Measurements from ENCODE around the gene SCPEP1.
"Not testable (repeated sequence)": the region's sequence is repeated elsewhere in the genome, so short reads cannot be mapped to it uniquely, and the experiment has no call there.

SCPEP1 gene

GRCh38 chr17:56965241-56965640 is 12.7 kb upstream of the SCPEP1 start:
- DNase-seq (ENCODE audit: low spot score), result not testable (repeated sequence)

GRCh38 chr17:56965681-56966080 is 12.2 kb upstream of the SCPEP1 start:
- not testable (repeated sequence) for DNase-seq (ENCODE audit: low spot score)

DNA sequence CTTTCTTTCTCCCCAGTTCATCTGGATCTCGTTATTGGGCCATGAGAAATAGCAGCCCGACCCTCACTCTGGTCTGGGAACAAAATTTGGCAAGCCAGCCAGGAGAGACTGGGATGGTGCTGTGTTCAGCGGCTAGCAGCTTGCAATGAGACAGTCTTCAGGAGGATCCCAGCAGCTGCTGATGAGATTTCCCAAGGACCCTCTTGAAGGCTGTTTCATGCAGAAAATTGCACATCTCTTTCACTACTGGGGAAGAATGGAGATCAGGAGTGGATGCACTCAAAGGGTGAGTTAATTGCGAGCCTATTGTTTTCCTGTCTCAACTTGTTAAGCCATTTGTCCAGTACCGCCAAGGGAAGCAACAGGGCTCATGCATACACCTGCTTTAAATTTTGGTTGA is 11.6 kb upstream of the SCPEP1 start:
- no peak for DNase-seq (ENCODE audit: low spot score)

DNA sequence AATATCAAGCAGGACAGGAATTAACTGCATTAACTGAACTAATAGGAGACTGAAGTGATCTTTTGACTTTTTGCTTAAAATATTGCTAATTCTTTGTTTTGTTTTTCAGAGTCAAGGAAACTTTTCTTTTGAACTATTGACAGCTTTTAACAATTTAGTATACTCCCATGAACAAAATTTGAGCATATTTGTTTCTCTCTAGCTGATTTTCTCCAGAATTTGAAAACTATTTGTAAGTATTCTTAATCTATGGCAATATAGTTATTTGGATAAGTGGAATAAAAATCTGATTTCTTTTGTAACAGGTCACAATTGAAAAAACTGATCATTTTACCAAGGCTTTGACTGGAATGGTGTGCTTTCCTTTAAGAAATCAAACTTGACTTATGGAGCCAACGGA is 7.0 kb upstream of the SCPEP1 start:
- DNase-seq (ENCODE audit: low spot score), result no peak

DNA sequence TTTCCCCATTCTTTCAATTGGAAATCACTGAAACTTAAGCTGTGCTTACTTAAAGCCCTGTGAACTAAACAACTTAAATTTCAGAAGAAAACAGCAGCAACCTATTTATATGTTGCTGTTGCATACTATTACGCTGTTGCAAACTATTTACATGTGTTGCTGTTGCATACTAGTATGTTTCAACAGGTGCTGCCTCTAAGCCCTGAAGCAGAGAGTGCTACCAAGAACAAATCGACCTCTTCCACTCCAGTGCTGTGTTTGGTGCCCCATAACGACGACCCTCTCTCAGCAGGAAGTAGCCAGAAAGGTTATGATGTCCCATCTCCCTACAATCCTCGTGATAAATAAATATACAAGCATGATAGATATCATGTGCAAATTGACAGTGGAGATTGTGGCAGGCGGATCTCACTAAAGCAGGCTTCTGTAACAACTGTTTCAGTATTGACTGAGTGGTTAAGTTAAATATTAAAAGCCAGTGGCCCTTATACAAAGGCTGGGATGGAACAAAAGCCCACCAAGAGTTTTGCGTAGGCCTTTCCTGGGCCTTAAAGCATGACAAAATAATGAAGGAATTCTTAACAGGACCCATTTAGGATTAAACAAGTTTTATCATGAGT is 5.7 kb upstream of the SCPEP1 start:
- DNase-seq (ENCODE audit: low spot score), result no peak

- DNase-seq (ENCODE audit: low spot score), result no peak
These were observed 4.4 kb upstream of the SCPEP1 start for GRCh38 chr17:56973520-56973919.

DNA sequence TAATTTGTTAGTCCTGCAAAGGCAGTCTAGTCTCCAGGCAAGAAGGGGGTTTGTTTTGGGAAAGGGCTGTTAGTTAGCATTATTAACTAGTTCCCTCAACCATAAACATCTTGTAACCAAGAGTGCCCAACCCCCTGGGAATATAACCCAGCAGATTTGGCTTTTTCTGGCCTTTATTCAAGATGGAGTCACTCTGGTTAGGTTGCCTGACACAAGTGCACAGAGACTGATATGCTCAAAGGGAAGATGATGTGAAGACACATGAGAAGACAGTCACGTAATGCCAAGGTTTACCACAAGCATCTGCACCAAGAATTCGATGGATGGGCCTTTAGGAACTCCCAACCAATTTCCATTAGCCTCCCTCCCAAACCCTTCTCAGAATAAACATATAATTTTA is 3.9 kb upstream of the SCPEP1 start:
- DNase-seq (ENCODE audit: low spot score), result no peak

- no peak for DNase-seq (ENCODE audit: low spot score)
These were observed 2.3 kb upstream of the SCPEP1 start for GRCh38 chr17:56975656-56976055.

- DNase-seq (ENCODE audit: low spot score), result no peak
These were observed 856 bp upstream of the SCPEP1 start for GRCh38 chr17:56976941-56977608.

- DNase-seq (ENCODE audit: low spot score), result peak; percentile 3
These were observed 635 bp downstream of the SCPEP1 start for GRCh38 chr17:56978441-56979090.

DNA sequence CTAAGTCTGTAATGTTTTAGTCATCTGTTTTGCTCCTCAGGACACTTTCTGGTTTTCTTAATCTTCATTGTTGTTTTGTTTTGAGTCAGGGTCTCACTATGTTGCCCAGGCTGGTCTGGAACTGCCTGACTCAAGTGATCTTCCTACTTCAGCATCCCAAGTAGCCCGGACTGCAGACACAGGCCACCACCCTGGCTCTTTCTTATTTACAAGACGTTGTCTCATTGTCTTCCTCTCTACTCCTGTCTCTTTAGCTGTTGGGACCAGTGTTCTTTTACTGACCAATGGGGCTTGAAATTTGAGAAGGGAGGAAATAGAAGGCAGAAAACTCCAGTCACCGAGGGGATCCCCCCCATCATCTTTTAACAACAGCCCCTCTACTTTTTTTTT is 1.2 kb downstream of the SCPEP1 start:
- DNase-seq (ENCODE audit: low spot score), result no peak

DNA sequence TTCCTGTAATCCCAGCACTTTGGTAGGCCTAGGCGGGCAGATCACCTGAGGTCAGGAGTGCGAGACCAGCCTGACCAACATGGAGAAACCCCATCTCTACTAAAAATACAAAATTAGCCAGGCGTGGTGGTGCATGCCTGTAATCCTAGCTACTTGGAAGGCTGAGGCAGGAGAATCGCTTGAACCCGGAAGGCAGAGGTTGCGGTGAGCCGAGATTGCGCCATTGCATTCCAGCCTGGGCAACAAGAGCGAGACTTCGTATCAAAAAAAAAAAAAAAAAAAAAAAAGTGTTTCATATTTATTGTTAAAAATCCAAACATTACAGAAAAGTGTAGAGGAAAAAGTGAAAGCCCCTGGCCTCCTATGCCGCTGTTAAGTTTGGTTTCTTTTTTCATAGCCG is 2.6 kb downstream of the SCPEP1 start:
- not testable (repeated sequence) for DNase-seq (ENCODE audit: low spot score)

- no peak for DNase-seq (ENCODE audit: low spot score)
These were observed 4.4 kb downstream of the SCPEP1 start for GRCh38 chr17:56982312-56982711.

GRCh38 chr17:56983366-56983765 is 5.4 kb downstream of the SCPEP1 start:
- DNase-seq (ENCODE audit: low spot score), result no peak

- DNase-seq (ENCODE audit: low spot score), result no peak
These were observed 7.6 kb downstream of the SCPEP1 start for GRCh38 chr17:56985371-56986162.

DNA sequence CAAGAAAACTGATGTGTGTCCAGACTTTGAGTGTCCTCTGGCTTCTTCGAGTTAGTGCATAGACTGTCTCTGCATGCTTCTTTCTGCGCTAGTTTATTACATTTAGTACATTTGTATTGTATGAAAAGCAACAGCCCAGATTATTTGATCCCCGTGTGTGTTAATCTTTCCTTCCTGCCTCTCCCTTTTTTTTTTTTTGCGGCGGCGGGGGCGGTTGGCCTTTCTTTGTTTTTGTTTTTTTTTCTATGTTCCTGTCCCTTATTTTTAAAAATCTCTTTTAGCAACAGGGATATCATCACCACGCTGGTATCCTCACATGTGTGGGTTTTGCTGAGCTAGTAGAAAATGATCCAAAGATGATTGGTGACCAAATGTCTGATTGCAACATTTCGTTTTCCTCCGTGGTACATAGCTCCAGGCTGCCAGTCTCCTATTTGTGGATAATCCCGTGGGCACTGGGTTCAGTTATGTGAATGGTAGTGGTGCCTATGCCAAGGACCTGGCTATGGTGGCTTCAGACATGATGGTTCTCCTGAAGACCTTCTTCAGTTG is 9.4 kb downstream of the SCPEP1 start:
- DNase-seq (ENCODE audit: low spot score), result no peak

DNA sequence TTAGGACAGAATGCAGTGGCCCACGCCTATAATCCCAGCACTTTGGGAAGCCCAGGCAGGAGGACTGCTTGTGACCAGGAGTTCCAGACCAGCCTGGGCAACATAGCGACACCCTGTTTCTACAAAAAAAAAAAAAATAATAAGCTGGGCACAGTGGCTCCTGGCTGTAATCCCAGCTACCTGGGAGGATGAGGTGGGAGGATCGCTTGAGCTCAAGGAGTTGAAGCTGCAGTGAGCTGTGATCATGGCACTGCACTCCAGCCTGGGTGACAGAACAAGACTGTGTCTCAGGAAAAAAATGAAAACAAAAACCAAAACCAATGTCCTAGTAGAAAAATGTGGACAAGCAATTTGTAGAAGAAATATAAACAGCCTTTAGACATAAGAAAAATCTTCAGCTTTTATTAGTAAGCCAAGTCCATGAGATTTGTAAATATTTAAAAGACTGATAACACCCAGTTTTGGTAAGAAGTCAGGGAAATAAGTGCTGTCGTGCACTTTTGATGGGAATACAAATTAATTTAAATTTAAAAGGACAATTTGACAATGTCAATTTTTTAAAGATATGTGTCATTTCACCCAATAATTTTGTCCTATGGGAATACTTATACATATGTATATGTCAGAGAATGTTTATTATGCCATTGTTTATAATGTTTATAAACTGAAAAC is 11.1 kb downstream of the SCPEP1 start:
- no peak for DNase-seq (ENCODE audit: low spot score)

GRCh38 chr17:56992364-56992763 is 14.4 kb downstream of the SCPEP1 start:
- DNase-seq (ENCODE audit: low spot score), result no peak

DNA sequence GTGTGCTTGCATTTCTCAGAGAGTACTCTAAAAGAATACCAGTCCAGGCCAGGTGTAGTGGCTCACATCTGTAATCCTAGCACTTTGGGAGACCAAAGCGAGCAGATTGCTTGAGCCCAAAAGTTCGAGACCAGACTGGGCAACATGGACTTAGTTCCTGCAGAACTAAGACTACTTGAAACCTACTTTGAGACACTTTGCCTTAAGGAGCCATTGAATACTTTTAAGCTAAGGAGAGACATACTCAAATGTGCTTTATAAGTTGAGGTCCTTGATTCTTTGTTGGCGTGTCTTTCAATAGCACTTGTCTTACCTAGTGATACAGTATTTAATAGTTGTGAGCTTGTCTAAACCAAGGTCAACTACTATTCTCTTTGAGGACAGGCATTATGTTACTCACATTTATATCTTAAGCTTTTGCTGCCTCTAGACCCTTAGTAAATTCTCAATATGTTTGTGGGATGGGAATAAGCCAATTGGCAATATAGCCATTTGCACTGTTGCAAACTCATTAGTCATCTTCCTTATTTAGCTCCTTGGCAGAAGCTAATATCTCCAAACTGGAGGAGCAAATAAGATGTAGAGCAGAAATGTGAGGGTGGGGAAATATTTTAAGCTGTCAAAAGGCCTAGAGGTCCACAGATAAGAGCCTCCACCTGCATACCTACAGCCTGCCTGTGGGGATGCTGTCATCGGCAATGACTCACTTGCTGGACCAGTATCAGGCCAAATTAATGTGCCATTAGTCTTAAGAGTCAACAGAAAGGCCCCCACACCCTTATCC is 16.3 kb downstream of the SCPEP1 start:
- DNase-seq (ENCODE audit: low spot score), result no peak

GRCh38 chr17:56995766-56996165 is 17.8 kb downstream of the SCPEP1 start:
- no peak for DNase-seq (ENCODE audit: low spot score)

GRCh38 chr17:56997313-56997712 is 19.4 kb downstream of the SCPEP1 start:
- no peak for DNase-seq (ENCODE audit: low spot score)
